GM23338 (cell line): ENCODE data around the gene GAREM1. TPM values are rescaled to one million over a fixed set of nuclear protein-coding genes. Genes with fewer than 3 reads are reported as not detected.

ENCODE experiments used
- ATAC-seq: fragments of 200-7000 bp; cut with Tn5 transposase; 3 replicates; pipeline ENCODE4 v1.9.1; 2020
- DNase-seq: peaks from one replicate; pipeline ENCODE4 v3.0.0-alpha.2; 2015; ENCODE audit warnings: low spot score
- H2AFZ ChIP-seq: fragments of 200-600 bp; sonication (generic); 2 replicates; pipeline ENCODE4 v1.8.0; 2016; ENCODE audit warnings: antibody characterized with exemption, mild to moderate bottlenecking, moderate library complexity
- H3F3A ChIP-seq: fragments of 200-600 bp; sonication (generic); replicated peaks from 2 replicates; pipeline ENCODE4 v1.8.0; 2017; ENCODE audit warnings: antibody characterized with exemption, mixed run types, low read depth
- H3K27ac ChIP-seq: fragments of 200-600 bp; sonication (generic); 2 replicates; pipeline ENCODE4 v1.6.1; 2016; ENCODE audit warnings: low read depth
- H3K27me3 ChIP-seq: fragments of 200-600 bp; sonication (generic); 2 replicates; pipeline ENCODE4 v1.8.0; 2016; ENCODE audit warnings: mild to moderate bottlenecking, mixed run types, moderate library complexity; ENCODE audit not compliant: insufficient read depth
- H3K36me3 ChIP-seq: fragments of 200-600 bp; sonication (generic); 2 replicates; pipeline ENCODE4 v1.8.0; 2016; ENCODE audit warnings: mild to moderate bottlenecking; ENCODE audit not compliant: insufficient read depth
- H3K4me1 ChIP-seq: fragments of 200-600 bp; sonication (generic); 2 replicates; pipeline ENCODE4 v1.8.0; 2016; ENCODE audit warnings: mild to moderate bottlenecking, moderate library complexity; ENCODE audit not compliant: insufficient read depth
- H3K4me2 ChIP-seq: fragments of 200-600 bp; sonication (generic); 2 replicates; pipeline ENCODE4 v1.7.1; 2017; ENCODE audit warnings: mixed run types
- H3K4me3 ChIP-seq: fragments of 200-600 bp; sonication (generic); 2 replicates; pipeline ENCODE4 v1.6.1; 2016; ENCODE audit warnings: mixed run types
- H3K79me2 ChIP-seq: fragments of 200-600 bp; sonication (generic); replicated peaks from 2 replicates; pipeline ENCODE4 v1.8.0; 2017; ENCODE audit warnings: mild to moderate bottlenecking; ENCODE audit not compliant: insufficient read depth
- H3K9me2 ChIP-seq: fragments of 200-600 bp; sonication (generic); 2 replicates; pipeline ENCODE4 v1.8.0; 2017; ENCODE audit not compliant: insufficient read depth
- H4K20me1 ChIP-seq: fragments of 200-600 bp; sonication (generic); replicated peaks from 2 replicates; pipeline ENCODE4 v1.8.0; 2017; ENCODE audit warnings: mild to moderate bottlenecking; ENCODE audit not compliant: insufficient read depth
- H3K27ac Mint-ChIP-seq: 2 replicates; pipeline ENCODE4 v1.8.0; 2020; ENCODE audit warnings: inconsistent platforms, mild to moderate bottlenecking, moderate library complexity, mixed read lengths
- H3K27me3 Mint-ChIP-seq: 3 replicates; pipeline ENCODE4 v1.8.0; 2022; ENCODE audit warnings: low read depth, mild to moderate bottlenecking, moderate library complexity, mixed read lengths, inconsistent platforms; ENCODE audit not compliant: insufficient read depth, poor library complexity
- H3K36me3 Mint-ChIP-seq: 3 replicates; pipeline ENCODE4 v1.8.0; 2021; ENCODE audit warnings: low read depth, mild to moderate bottlenecking, inconsistent platforms, moderate library complexity, mixed read lengths
- H3K4me1 Mint-ChIP-seq: 3 replicates; pipeline ENCODE4 v1.8.0; 2020; ENCODE audit warnings: mild to moderate bottlenecking, inconsistent platforms, mixed read lengths
- H3K4me3 Mint-ChIP-seq: 3 replicates; pipeline ENCODE4 v1.8.0; 2021; ENCODE audit warnings: moderate library complexity, mild to moderate bottlenecking, inconsistent platforms, mixed read lengths
- H3K9me3 Mint-ChIP-seq: 3 replicates; pipeline ENCODE4 v1.8.0; 2020; ENCODE audit warnings: moderate library complexity, mild to moderate bottlenecking, inconsistent platforms, mixed read lengths
- CREB1 ChIP-seq: fragments of 250-450 bp; sonication (Bioruptor Pico); IDR thresholded peaks from 2 replicates; pipeline ENCODE4 v1.5.0; 2020; ENCODE audit warnings: low read depth, mild to moderate bottlenecking, moderate library complexity
- EZH2 ChIP-seq: fragments of 200-600 bp; sonication (generic); IDR thresholded peaks from one replicate; pipeline ENCODE4 v1.8.0; 2017; ENCODE audit warnings: antibody characterized with exemption, mild to moderate bottlenecking, low read depth; ENCODE audit not compliant: unreplicated experiment
- EZH2phosphoT487 ChIP-seq: fragments of 200-600 bp; sonication (generic); IDR thresholded peaks from one replicate; pipeline ENCODE4 v1.8.1; 2018; ENCODE audit warnings: antibody characterized with exemption; ENCODE audit not compliant: unreplicated experiment
- JUNB ChIP-seq: IDR thresholded peaks from one replicate; pipeline ENCODE4 v1.6.1; 2016; ENCODE audit warnings: antibody characterized with exemption; ENCODE audit not compliant: unreplicated experiment
- POLR2AphosphoS5 ChIP-seq: IDR thresholded peaks from 2 replicates; pipeline ENCODE4 v1.6.1; 2016; ENCODE audit warnings: antibody characterized with exemption, low read depth
- STAT1 ChIP-seq: IDR thresholded peaks from one replicate; pipeline ENCODE4 v1.6.1; 2016; ENCODE audit warnings: antibody characterized with exemption; ENCODE audit not compliant: unreplicated experiment
- ZNF114 ChIP-seq: fragments of 250-450 bp; sonication (Bioruptor Pico); IDR thresholded peaks from 2 replicates; pipeline ENCODE4 v1.5.0; 2020; ENCODE audit warnings: mild to moderate bottlenecking, moderate library complexity
- ZNF331 ChIP-seq: fragments of 250-450 bp; sonication (Bioruptor Pico); IDR thresholded peaks from 2 replicates; pipeline ENCODE4 v1.5.0; 2020; ENCODE audit warnings: low read depth, mild to moderate bottlenecking, moderate library complexity
- polyA plus RNA-seq: library from polyadenylated mRNA; unstranded; fragments of >200 nt; fragmentation: Nextera tagmentation; extraction: Ambion mirVana; gene quantifications from 2 replicates; pipeline ENCODE4 v1.2.1, GENCODE V29; 2016
- total RNA-seq: library from RNA; depleted of rRNA; stranded (reverse); fragments of >200 nt; shearing (Covaris generic); gene quantifications from 2 replicates; pipeline ENCODE4 v1.2.3, GENCODE V29; 2014
- TF ChIP-seq, protein P1 (sequence below): IDR thresholded peaks from one replicate; pipeline ENCODE4 v1.6.1; 2018; ENCODE audit warnings: antibody characterized with exemption; ENCODE audit not compliant: unreplicated experiment
- TF ChIP-seq, protein P2 (sequence below), 2 experiments: fragments of 200-600 bp in 1 of 2; sonication (generic) in 1 of 2; conservative IDR thresholded peaks; 2 replicates each; pipeline versions ENCODE4 v1.5.1 to v1.6.1; 2016 to 2017; ENCODE audit warnings: antibody characterized with exemption in 2 of 2, low read depth in 2 of 2, mild to moderate bottlenecking in 2 of 2, moderate library complexity in 1 of 2
- TF ChIP-seq, protein P3 (sequence below): IDR thresholded peaks from 2 replicates; pipeline ENCODE4 v1.6.1; 2016; ENCODE audit warnings: antibody characterized with exemption
- TF ChIP-seq, protein P4 (sequence below): fragments of 250-450 bp; sonication (Bioruptor Pico); IDR thresholded peaks from 2 replicates; pipeline ENCODE4 v1.5.0; 2020; ENCODE audit warnings: mild to moderate bottlenecking, moderate library complexity

The GAREM1 gene
- total and polyA plus RNA-seq, 2 experiments from 2014 or later: 2.7 to 6.0 TPM

DNA sequence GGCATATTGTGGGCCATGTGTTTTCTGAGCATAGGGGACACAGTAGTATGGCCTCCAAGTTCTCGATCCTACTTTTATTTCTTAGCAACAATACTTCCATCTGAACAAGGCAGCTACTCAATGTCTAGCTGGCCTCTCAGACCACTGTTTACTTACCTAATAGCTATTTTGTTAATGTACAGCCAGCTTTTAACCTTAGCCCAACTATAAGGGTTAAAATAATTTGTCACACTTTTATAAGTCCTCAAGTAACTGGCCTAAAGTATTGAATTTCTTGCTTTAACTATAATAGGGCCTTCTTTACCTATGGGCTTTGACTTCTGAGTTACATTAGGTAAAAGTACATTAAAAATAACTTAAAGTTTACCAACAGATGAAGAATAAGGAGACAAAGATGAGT is 117.4 kb downstream of the GAREM1 start:
- no peak overlapping the region for H3K4me2 ChIP-seq
- TF ChIP-seq, protein P1, sequence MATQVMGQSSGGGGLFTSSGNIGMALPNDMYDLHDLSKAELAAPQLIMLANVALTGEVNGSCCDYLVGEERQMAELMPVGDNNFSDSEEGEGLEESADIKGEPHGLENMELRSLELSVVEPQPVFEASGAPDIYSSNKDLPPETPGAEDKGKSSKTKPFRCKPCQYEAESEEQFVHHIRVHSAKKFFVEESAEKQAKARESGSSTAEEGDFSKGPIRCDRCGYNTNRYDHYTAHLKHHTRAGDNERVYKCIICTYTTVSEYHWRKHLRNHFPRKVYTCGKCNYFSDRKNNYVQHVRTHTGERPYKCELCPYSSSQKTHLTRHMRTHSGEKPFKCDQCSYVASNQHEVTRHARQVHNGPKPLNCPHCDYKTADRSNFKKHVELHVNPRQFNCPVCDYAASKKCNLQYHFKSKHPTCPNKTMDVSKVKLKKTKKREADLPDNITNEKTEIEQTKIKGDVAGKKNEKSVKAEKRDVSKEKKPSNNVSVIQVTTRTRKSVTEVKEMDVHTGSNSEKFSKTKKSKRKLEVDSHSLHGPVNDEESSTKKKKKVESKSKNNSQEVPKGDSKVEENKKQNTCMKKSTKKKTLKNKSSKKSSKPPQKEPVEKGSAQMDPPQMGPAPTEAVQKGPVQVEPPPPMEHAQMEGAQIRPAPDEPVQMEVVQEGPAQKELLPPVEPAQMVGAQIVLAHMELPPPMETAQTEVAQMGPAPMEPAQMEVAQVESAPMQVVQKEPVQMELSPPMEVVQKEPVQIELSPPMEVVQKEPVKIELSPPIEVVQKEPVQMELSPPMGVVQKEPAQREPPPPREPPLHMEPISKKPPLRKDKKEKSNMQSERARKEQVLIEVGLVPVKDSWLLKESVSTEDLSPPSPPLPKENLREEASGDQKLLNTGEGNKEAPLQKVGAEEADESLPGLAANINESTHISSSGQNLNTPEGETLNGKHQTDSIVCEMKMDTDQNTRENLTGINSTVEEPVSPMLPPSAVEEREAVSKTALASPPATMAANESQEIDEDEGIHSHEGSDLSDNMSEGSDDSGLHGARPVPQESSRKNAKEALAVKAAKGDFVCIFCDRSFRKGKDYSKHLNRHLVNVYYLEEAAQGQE: no peak
- no peak for TF ChIP-seq CREB1
- TF ChIP-seq, protein P2, sequence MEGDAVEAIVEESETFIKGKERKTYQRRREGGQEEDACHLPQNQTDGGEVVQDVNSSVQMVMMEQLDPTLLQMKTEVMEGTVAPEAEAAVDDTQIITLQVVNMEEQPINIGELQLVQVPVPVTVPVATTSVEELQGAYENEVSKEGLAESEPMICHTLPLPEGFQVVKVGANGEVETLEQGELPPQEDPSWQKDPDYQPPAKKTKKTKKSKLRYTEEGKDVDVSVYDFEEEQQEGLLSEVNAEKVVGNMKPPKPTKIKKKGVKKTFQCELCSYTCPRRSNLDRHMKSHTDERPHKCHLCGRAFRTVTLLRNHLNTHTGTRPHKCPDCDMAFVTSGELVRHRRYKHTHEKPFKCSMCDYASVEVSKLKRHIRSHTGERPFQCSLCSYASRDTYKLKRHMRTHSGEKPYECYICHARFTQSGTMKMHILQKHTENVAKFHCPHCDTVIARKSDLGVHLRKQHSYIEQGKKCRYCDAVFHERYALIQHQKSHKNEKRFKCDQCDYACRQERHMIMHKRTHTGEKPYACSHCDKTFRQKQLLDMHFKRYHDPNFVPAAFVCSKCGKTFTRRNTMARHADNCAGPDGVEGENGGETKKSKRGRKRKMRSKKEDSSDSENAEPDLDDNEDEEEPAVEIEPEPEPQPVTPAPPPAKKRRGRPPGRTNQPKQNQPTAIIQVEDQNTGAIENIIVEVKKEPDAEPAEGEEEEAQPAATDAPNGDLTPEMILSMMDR (conservative IDR thresholded peaks at IDR 0.05; ENCODE audit: low read depth in 2 of 2): no peak
- TF ChIP-seq POLR2AphosphoS5: no peak
- TF ChIP-seq JUNB: no peak
- TF ChIP-seq, protein P3, sequence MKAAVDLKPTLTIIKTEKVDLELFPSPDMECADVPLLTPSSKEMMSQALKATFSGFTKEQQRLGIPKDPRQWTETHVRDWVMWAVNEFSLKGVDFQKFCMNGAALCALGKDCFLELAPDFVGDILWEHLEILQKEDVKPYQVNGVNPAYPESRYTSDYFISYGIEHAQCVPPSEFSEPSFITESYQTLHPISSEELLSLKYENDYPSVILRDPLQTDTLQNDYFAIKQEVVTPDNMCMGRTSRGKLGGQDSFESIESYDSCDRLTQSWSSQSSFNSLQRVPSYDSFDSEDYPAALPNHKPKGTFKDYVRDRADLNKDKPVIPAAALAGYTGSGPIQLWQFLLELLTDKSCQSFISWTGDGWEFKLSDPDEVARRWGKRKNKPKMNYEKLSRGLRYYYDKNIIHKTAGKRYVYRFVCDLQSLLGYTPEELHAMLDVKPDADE: no peak
- TF ChIP-seq, protein P4, sequence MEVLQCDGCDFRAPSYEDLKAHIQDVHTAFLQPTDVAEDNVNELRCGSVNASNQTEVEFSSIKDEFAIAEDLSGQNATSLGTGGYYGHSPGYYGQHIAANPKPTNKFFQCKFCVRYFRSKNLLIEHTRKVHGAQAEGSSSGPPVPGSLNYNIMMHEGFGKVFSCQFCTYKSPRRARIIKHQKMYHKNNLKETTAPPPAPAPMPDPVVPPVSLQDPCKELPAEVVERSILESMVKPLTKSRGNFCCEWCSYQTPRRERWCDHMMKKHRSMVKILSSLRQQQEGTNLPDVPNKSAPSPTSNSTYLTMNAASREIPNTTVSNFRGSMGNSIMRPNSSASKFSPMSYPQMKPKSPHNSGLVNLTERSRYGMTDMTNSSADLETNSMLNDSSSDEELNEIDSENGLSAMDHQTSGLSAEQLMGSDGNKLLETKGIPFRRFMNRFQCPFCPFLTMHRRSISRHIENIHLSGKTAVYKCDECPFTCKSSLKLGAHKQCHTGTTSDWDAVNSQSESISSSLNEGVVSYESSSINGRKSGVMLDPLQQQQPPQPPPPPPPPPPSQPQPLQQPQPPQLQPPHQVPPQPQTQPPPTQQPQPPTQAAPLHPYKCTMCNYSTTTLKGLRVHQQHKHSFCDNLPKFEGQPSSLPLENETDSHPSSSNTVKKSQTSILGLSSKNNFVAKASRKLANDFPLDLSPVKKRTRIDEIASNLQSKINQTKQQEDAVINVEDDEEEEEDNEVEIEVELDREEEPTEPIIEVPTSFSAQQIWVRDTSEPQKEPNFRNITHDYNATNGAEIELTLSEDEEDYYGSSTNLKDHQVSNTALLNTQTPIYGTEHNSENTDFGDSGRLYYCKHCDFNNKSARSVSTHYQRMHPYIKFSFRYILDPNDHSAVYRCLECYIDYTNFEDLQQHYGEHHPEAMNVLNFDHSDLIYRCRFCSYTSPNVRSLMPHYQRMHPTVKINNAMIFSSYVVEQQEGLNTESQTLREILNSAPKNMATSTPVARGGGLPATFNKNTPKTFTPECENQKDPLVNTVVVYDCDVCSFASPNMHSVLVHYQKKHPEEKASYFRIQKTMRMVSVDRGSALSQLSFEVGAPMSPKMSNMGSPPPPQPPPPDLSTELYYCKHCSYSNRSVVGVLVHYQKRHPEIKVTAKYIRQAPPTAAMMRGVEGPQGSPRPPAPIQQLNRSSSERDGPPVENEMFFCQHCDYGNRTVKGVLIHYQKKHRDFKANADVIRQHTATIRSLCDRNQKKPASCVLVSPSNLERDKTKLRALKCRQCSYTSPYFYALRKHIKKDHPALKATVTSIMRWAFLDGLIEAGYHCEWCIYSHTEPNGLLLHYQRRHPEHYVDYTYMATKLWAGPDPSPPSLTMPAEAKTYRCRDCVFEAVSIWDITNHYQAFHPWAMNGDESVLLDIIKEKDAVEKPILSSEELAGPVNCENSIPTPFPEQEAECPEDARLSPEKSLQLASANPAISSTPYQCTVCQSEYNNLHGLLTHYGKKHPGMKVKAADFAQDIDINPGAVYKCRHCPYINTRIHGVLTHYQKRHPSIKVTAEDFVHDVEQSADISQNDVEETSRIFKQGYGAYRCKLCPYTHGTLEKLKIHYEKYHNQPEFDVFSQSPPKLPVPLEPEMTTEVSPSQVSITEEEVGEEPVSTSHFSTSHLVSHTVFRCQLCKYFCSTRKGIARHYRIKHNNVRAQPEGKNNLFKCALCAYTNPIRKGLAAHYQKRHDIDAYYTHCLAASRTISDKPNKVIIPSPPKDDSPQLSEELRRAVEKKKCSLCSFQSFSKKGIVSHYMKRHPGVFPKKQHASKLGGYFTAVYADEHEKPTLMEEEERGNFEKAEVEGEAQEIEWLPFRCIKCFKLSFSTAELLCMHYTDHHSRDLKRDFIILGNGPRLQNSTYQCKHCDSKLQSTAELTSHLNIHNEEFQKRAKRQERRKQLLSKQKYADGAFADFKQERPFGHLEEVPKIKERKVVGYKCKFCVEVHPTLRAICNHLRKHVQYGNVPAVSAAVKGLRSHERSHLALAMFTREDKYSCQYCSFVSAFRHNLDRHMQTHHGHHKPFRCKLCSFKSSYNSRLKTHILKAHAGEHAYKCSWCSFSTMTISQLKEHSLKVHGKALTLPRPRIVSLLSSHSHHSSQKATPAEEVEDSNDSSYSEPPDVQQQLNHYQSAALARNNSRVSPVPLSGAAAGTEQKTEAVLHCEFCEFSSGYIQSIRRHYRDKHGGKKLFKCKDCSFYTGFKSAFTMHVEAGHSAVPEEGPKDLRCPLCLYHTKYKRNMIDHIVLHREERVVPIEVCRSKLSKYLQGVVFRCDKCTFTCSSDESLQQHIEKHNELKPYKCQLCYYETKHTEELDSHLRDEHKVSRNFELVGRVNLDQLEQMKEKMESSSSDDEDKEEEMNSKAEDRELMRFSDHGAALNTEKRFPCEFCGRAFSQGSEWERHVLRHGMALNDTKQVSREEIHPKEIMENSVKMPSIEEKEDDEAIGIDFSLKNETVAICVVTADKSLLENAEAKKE: no peak
- no peak for TF ChIP-seq EZH2phosphoT487
- TF ChIP-seq ZNF114 (CRISPR knock-in tag): no peak
- TF ChIP-seq EZH2: no peak
- no peak for TF ChIP-seq ZNF331 (CRISPR knock-in tag)
- TF ChIP-seq STAT1: no peak
- no peaks in the 10 kb centered on the region for H3F3A ChIP-seq
- no peaks in the 10 kb centered on the region for H3K27me3 ChIP-seq
- Mint-ChIP-seq H3K9me3 (no peaks in the 10 kb centered on the region), H3K4me3 (no peak overlapping the region), H3K36me3 (no peaks in the 10 kb centered on the region), H3K27me3 (peaks cover 1% of the 10 kb centered on the region), H3K27ac (no peak overlapping the region), H3K4me1 (peaks cover 11% of the 10 kb centered on the region; the same call in 1 of the 3 replicates)
- H2AFZ ChIP-seq: no peak overlapping the region
- no peak for DNase-seq
- no peaks in the 10 kb centered on the region for H3K36me3 ChIP-seq
- no peak for ATAC-seq
- H3K27ac ChIP-seq: no peak overlapping the region
- no peak overlapping the region for H3K4me3 ChIP-seq
- no peaks in the 10 kb centered on the region for H4K20me1 ChIP-seq
- no peaks in the 10 kb centered on the region for H3K79me2 ChIP-seq
- no peaks in the 10 kb centered on the region for H3K9me2 ChIP-seq
- no peaks in the 10 kb centered on the region for H3K4me1 ChIP-seq
